ENCODE results near the gene CCR4. TPM values are rescaled to one million over a fixed set of nuclear protein-coding genes. Genes with fewer than 3 reads are reported as not detected.

Gene CCR4
- total and polyA plus RNA-seq, 10 of the 15 experiments (the other 5 are each of a cell fraction or from before 2014, with no cell fraction given): 0.41 to 12.4 (median 5.3) TPM

DNA sequence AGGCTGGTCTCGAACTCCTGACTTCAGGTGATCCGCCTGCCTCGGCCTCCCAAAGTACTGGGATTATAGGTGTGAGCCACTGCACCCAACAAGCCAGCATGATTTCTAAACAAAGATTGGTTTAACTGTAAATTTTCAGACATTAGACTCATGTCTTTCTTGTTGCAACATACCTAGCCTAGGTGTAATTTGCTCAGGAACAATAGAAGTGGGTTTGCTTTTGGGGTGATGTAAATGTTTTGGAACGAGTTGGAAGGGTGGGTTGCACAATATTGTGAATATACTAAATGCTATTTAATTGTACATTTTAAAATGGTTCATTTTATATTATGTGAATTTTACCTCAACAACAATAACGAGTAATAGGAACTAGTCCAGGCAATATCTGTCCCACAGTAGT is 7.1 kb downstream of the CCR4 start:
- intact Hi-C loops (cut with micrococcal nuclease; ENCODE audit: unreplicated experiment): no loop called here
- Histone ChIP-seq H3K36me3 (ENCODE audit: control insufficient read depth in 2 of 2, insufficient read depth in 2 of 2, low read length in 1 of 2) (no peaks in the 10 kb centered on the region), H2AFZ (ENCODE audit: control insufficient read depth, low read depth, low read length) (no peak overlapping the region), H3K4me1 (ENCODE audit: control insufficient read depth, insufficient read depth, low read length) (peaks cover 5% of the 10 kb centered on the region), H3K9ac (ENCODE audit: control insufficient read depth, insufficient read depth, low read length) (no peak overlapping the region), H3K4me2 (ENCODE audit: control insufficient read depth, insufficient read depth) (no peak overlapping the region), H4K20me1 (ENCODE audit: control insufficient read depth, insufficient read depth) (no peaks in the 10 kb centered on the region), H3K27me3 (replicated peaks in 1 of 2; ENCODE audit: control insufficient read depth in 2 of 2, insufficient read depth in 2 of 2, low read length in 1 of 2) (no peaks in the 10 kb centered on the region), H3K27ac (ENCODE audit: control insufficient read depth, insufficient read depth) (no peak overlapping the region), H3K9me3 (replicated peaks; ENCODE audit: control insufficient read depth, insufficient read depth, low read length) (no peaks in the 10 kb centered on the region), H3K4me3 (no peak overlapping the region), H3K79me2 (ENCODE audit: control insufficient read depth, insufficient read depth, low read length) (no peaks in the 10 kb centered on the region)
- DNase-seq (ENCODE audit: low read depth, low spot score) (no peak), ATAC-seq (no peak), FAIRE-seq (no peak)
- CTCF ChIA-PET: interaction anchor here (2.0 kb wide), 1 partner anchor 9 kb away, joined by 8 read pairs; no protein-coding TSS in a partner anchor
- RAD21 ChIA-PET (ENCODE audit: unreplicated experiment): no interaction called here
- TF ChIP-seq KDM1A (IDR thresholded peaks at IDR 0.05; ENCODE audit: borderline replicate concordance) (no peak), IKZF1 (conservative IDR thresholded peaks at IDR 0.05) (no peak), IRF5 (IDR thresholded peaks at IDR 0.05; ENCODE audit: borderline replicate concordance) (no peak), JUND (IDR thresholded peaks at IDR 0.05; ENCODE audit: low read depth, low read length) (no peak), TARDBP (IDR thresholded peaks at IDR 0.05; ENCODE audit: borderline replicate concordance) (no peak), ZBTB4 (CRISPR knock-in tag; IDR thresholded peaks at IDR 0.05) (no peak), YBX1 (IDR thresholded peaks at IDR 0.05) (no peak), SMAD1 (IDR thresholded peaks at IDR 0.05; ENCODE audit: low read depth, partially characterized antibody) (no peak), KAT2A (conservative IDR thresholded peaks at IDR 0.05; ENCODE audit: control insufficient read depth, low read depth, low read length) (no peak), ESRRA (IDR thresholded peaks at IDR 0.05; ENCODE audit: low read length) (no peak)
- TF ChIP-seq, protein P1, sequence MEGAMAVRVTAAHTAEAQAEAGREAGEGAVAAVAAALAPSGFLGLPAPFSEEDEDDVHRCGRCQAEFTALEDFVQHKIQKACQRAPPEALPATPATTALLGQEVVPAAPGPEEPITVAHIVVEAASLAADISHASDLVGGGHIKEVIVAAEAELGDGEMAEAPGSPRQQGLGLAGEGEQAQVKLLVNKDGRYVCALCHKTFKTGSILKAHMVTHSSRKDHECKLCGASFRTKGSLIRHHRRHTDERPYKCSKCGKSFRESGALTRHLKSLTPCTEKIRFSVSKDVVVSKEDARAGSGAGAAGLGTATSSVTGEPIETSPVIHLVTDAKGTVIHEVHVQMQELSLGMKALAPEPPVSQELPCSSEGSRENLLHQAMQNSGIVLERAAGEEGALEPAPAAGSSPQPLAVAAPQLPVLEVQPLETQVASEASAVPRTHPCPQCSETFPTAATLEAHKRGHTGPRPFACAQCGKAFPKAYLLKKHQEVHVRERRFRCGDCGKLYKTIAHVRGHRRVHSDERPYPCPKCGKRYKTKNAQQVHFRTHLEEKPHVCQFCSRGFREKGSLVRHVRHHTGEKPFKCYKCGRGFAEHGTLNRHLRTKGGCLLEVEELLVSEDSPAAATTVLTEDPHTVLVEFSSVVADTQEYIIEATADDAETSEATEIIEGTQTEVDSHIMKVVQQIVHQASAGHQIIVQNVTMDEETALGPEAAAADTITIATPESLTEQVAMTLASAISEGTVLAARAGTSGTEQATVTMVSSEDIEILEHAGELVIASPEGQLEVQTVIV (IDR thresholded peaks at IDR 0.05; ENCODE audit: borderline replicate concordance, partially characterized antibody): no peak
- SMC1A ChIA-PET (ENCODE audit: uncharacterized antibody, unreplicated experiment): no interaction called here
- POLR2A ChIA-PET: no interaction called here
- WGBS (ENCODE audit: insufficient coverage, insufficient replicate concordance, low lambda C conversion rate, missing lambda C conversion rate): 53% methylated on average over 5 of the region's 5 CpGs
- in situ Hi-C loops (cut with MboI): loop anchor here (10.0 kb wide), 2 partner anchors 416 to 826 kb away; no protein-coding TSS in a partner anchor
- no TSS peak for BruUV-seq (replicated peaks)

Measured in GM12878 (cell line).